GM18508 (cell line): Measurements from ENCODE around the gene MOB3A.

ENCODE experiments used
- ATAC-seq: cut with Tn5 transposase; IDR thresholded peaks from one replicate; pipeline ENCODE4 v1.9.1; 2021; ENCODE audit warnings: moderate number of reproducible peaks; ENCODE audit not compliant: insufficient read depth, unreplicated experiment

MOB3A gene

DNA sequence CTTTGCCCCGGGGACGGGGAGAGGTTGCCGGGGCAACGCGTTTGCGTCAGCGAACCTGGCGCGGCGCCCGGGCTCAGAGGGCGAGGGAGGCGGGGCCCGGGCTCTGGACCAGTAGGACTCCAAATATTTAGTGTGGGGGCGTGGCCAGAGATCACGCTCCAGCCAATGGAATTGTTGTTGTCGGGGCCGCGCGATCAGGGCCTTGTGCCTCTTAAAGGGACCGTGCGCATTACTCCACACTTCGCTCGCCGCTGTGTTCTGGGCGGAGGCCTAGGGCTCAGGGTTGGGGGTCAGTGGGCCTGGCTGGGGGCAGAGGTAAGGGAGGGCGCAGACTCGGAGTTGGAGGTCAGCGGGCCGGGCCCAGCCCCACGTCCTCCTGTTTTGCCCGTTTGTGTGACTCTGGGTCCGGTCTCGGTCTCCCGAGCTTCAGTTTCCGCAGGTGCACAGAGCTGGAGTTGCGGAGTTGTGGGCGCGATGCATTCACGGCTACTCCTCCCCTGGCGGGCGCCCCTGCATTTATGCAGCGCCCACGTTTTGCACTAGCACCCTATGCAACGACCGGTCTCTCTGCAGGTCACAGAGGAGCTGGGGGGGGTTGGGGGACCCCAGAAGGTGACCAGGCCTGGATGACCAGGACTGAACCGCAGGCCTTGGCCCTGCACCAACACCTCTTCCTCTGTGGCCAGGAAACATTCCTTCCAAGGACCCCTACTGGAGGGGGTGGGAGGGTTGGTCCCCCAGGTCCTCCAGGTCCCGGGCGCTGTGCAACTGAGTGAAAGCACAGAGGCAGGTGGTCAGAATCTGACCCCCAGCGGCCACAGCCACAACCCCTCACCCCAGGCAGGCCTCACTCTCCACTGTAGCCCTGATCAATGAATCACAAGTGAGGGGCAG lies 34.4 kb downstream of the MOB3A start:
- peak; percentile 47 for ATAC-seq

DNA sequence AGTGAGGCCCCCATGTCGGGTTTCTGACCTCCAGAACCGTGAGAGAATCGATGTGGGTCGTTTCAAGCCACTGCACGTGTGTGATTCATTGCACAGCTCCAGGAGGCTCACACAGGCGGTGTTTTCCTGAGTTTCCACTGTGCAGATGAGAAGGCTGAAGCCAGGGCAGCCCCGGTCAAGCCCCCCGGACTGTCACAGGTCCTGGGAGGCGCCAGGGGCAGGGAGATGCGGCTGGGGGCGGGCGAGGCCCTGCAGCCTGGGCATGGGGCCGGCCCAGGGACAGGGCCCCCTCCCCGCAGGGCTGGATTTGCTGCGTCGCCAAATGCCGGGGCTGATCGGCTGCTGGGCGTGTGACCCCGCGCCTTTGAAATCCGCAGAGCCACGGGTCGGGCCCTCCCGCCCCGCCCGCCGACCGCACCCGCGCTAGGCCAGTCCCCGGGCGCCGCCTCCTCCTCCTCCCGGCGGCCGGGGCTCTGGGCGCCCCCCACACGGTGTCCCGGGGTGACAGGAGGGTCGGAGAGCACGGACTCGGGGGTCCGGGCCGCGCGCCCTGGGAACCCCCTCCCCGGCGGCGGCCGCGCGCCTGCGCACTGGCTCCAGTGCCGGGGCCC lies 35.1 kb downstream of the MOB3A start:
- ATAC-seq: no peak

DNA sequence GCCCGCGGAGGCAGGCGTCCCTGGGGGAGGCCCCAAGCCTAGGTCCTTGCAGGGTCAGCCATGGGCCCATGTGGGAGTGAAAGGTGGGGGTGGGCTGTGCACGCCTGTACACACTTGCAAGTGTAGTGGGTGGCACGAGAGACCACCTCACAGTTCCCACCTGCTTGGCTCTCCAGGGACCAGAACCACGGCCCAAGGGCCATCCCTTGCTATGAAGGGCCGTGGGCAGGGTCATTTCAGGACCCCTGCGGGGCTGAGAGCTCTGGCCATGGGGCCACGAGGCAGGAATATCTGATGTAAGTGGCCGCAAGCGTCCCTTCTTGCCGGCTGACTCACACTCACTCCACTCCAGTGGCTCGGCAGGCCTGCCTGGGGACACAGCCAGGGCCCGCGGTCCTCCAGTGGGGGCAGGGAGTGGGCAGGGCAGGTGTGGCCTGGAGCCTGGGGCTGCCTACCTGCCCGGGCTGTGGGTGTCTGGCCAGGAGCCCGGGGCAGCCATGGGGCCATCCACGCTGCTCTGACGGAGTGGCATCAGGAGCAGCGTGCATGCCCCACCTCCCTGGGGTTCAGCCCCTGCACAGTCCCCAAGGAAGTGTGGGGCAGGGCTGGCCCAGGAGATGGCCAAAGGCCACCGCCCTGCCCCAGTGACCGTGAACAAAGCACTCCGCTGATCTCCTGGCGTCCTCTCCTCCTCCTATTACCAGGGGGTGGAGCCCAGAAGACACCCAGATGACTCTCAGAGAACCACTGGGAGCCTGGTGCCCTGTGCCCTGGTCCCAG lies 36.5 kb downstream of the MOB3A start:
- ATAC-seq: no peak

DNA sequence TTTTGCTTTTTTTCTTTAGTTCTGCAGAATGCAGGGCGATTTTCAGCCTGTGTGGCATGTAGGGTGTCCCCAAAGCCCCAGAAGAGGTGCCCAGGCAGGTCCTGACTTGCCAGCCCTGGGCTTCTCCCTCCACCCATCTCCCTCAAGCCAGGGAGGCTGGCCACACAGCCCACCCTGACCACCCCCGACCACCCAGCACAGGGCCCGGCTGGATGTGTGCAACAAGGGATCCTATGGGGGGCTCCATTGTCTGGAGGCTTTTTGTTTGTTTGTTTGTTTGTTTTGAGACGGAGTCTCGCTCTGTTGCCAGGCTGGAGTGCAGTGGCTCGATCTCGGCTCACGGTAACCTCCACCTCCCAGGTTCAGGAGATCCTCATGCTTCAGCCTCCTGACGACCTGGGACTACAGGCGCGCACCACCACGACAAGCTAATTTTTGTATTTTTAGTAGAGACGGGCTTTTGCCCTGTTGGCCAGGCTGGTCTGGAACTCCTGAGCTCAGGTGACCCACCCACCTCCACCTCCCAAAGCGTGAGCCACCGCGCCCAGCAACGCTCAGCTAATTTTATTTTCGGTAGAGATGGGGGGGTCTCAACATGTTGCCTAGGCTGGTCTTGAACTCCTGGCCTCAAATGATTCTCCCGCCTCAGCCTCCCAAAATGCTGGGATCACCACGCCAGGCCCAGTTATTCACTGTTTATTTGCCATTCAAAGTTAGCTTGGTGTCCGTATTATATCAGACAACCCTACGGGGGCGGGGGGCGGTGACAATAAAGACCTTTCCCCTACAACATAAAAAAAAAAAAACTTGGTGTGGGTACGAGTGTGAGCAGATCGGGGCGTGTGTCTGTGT lies 37.3 kb downstream of the MOB3A start:
- no peak for ATAC-seq

DNA sequence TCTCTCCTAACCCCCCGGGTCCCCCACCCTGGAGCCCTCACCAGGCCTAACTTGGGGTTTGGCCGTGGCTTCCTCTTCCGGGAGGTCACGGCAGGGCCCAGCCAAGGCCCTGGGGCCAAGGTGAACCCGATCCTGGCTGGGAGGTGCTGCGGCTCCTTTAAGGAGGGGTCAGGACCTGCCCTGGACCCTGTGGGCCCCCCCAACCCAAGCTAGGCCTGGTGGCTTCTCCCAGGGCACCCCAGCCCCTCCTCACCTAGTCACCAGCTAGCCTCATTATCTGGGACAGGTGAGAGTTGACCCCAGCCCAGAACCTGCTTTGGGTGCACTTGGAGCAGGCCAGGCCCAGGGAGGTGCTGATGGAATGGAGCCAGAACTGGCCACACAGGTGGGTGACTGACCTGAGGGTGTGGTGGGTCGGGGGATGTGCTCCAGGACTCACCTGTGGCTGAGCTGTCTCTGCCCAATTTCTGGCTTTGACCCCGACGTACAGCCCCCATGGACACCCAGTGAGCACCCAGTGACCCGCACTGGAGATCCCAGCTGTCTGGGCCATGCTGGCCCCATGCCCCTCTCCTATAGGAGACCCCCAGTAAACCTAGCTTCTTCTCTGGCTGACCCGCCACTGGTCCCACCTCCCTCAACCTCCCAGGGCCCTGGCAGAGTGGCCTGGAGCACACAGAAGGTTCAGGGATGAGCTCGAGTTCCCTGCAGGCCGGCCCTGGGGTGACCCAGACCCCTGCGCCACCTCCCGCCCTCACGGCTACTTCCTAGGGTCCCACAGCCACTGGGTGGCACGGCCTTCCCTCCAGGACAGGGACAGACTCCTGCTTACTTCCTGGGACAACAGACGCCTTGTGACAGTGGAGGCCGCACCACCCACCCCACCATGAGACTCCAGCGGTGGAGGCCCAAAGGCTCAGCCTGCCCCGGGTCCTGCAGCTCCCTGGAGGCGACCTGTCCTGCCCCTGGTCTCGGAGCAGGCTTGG lies 38.3 kb downstream of the MOB3A start:
- ATAC-seq: no peak

DNA sequence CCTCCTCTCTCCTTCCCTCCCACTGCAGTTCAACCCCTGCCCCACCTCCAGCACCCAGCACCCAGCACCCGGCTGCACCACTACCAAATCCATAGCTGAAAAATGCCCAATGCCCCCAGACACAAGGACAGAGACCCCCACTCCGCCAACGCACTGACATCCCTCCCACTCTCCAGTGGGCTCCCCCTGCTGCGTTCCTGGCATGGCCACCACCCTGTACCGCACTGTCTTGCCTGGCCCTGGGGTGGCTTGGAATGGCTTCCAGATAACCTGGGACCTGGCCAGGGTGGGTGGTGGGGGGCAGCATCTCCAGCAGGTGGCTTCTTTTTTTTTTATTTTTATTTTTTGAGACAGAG lies 39.3 kb downstream of the MOB3A start:
- no peak for ATAC-seq

DNA sequence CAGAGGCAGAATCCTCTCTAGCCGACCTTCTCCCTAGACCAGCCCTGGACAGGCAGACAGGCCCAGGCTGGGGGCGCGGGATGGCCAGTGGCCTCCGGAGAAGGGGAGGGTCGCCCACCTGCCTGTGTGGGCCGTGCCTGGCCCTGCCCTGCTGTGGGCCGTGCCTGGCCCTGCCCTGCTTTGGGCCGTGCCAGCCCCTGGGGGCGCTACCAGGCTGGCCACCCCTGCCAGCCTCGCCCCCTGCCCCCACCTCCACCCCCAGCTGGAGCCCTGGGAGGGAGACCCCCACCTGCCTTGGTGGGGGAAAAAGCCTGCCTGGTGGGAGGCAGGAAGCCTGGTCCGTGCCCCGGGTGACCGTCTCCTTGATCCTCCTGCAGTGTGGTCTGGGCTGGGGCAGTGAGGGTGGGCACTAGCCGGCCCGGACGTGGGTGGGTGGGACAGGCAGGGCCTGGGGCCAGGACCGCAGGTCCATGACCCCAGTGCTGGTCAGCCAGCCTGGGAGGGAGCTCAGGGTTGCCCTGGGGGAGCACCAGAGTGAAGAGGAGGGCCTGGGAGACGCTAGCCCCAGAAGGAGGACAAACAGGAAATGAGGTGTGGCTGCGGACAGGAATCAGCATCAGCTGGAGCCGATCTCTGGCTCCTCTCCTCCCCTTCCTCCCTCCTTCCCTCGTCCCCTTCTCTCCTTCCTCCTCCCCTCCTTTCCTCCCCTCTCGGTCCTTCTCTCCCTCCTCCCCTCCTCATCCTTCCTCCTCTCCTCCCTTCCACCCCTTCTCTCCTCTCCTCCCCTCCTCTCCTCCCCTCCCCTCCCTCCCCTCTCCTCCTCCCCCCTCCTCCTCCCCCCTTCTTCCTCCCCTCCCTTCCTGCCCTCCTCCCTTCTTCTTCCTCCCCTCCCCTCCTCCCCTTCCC lies 39.9 kb downstream of the MOB3A start:
- no peak for ATAC-seq

DNA sequence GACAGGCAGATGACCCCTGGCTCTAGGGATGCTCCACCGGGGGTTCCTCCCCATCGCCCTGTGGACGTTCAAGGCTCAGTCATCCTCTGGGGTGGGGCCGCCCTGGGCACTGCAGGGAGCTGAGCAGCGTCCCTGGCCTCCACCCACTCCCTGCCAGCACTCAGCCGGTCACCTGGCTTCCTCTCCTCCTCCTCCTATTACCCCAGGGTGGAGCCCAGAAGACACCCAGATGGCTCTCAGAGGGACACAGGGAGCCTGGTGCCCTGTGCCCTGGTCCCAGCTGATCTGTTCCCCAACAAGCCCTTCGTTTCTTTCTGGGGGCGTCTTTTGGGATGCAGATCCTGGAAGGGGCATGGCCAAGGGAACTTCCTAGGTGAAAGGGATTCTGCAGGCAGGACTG lies 41.4 kb downstream of the MOB3A start:
- ATAC-seq: no peak

DNA sequence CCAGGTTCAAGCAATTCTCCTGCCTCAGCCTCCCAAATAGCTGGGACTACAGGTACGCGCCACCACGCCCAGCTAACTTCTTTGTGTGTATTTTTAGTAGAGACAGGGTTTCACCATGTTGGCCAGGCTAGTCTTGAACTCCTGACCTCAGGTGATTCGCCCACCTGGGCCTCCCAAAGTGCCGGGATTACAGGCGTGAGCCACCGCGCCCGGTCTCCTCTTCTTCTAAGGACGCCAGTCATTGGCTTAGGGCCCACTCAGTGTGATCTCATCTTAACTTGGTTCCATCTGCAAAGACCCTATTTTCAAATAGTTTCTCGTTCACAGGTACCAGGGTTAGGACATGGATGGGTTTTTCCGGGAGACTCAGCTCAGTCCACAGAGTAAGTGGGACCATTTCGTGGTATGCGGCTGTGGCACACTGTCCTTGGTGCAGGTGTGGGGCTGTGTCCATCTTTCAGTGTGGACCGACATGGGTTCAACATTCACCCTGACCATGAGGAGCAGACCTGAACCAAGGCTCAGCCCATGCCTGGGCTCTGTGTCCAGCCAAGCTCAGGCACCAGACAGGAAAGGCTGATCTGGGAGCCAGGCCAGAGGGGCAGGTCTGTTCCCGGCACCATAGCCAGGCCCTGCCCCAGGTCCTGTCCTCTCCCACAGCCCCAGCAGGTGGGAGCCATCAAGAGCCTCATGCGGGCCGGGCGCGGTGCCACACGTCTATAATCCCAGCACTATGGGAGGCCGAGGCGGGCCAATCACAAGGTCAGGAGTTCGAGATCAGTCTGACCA lies 42.3 kb downstream of the MOB3A start:
- ATAC-seq: no peak

DNA sequence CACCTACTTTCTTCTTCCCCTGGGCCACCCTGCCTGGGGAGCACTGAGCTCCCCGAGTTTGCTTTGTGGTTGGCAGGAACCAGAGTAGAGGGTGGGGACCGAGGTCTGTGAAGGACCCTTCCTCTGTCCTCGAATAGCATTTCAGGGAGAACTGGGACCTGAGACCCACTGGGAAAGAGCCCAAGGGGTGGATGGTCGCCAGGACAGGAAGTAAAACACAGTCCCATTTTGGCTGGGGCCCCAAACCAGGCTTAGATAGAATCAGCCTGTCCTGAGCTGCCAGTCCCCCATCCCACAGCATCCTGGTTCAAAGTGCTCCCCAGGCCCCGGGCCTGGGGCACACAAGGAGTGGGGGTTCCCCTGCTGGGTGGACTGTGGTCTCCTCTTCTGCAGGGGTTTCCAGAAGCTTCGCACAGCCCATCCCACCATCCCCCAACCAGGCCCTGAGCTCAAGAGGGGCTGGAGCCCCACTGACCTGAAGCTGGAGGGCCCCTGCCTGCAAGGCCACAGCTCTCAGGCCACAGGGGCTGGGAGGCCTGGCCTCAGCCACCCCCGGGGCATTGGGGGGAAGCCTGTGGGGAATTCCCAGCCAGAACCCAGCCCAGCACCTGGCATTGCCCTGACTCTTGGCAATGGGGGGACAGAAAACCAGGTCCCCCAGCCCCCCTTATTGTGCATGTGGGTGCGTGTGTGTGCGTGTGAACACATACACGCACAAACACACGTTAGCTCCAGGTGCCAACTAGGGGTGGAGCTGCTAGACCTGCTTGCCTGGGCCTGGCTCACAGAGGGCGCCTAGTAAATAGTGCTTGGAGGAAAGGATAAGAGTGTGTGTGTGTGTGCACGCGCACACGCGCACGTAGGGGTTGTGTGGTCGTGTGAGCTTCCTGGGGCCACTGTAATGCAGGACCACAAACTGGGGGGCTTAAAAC lies 44.1 kb downstream of the MOB3A start:
- ATAC-seq: no peak

DNA sequence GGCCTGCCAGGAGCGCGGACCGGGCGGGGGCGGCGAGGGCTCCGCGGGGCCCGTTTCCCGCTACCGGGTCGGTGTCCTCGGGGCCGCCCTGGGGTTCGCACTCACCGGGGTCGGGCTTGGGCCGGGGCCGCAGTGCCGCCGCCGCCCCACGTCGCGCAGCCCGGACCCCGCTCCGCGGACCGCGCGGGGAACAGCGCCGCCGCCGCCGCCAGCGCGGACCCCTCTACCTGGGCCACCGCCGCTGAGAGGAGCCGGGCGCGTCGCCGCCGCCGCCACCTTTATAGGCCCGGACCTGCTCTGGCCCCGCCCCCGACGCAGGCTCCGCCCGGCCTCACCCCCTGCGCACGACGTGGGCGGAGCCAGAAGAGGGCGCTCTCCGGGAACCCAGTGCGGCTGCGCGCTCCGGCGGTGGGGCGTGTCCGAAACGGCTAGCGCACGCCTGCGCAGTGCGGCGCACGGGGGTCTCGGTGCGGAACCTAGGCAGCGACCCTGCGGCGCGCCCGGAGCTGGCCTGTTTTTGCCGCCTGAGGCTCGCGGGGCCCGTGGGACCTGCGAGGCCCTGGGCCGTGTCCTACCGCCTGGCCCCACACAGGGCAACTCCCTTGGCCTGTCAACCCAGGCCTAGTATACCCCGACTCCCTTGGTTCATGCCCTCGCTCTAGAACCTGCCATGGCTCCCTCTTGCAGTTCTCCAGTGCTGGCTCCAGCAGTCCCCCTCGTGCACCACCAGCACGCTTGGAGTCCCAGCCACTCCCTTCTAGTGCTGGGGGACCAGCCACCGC lies 44.9 kb downstream of the MOB3A start, which contains the start of gene MKNK2:
Gene MKNK2, minus strand, starts transcription at position 254 of the 782 bp plus-strand sequence. CDS start 393 bp downstream, outside the sequence.
- ATAC-seq: no peak

DNA sequence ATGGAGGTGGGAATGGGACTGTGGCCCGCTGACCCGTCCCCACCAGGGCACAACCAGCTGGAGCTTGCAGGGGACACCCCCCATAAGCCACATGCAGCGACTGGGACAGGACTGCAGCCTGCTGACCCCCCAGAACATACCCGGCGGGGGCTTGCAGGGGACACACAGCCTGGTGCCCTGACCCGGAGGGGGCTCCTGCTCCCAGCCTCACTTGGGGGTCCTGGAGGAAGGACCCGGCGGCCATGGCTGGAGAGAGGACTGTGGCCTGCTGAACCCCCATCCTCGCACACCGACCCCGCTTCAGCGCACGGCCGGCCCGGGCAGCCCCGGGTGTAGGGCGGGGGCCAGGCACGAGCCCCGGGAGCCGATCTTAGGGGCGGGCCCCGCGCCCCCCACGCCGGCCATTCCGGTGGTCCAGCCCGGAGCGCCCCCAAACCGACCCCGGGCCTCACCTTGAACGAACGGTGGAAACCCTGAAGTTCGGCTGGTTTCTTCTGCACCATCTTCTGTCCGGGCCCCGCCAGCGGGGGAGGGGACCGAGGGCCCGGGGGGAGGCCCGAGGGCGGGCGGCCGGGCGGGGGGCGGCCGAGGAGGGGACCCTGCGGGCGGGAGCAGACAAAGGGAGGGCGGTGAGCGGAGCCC lies 45.7 kb downstream of the MOB3A start:
- ATAC-seq: no peak

DNA sequence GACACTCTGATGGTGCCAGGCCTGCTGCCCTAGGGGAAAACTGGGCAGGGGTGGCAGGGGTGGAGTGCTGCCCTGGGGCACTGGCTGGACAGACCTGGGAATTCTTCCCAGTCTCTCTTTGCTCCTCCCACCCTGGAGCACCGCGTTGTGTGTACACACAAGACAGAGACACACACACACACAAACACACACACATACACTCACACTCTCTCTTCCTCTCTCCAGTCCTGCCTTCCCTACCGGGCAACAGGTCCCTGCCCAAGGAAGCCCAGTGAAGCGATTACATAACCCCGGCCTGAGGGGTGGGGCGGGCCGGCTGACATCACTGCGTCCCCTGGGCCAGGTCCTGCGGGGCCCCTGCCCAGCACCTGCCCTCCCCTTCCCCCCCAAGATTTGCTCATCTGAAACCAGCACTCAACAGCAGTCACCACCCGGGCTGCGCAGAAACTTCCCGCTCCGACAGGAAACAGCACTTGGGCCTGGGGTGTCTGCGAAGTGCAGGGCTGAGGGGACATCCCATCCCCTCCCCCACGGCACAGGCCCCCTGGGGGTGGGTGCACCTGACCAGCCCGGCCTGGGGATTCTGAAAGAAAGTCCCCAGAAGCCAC lies 46.3 kb downstream of the MOB3A start:
- no peak for ATAC-seq

DNA sequence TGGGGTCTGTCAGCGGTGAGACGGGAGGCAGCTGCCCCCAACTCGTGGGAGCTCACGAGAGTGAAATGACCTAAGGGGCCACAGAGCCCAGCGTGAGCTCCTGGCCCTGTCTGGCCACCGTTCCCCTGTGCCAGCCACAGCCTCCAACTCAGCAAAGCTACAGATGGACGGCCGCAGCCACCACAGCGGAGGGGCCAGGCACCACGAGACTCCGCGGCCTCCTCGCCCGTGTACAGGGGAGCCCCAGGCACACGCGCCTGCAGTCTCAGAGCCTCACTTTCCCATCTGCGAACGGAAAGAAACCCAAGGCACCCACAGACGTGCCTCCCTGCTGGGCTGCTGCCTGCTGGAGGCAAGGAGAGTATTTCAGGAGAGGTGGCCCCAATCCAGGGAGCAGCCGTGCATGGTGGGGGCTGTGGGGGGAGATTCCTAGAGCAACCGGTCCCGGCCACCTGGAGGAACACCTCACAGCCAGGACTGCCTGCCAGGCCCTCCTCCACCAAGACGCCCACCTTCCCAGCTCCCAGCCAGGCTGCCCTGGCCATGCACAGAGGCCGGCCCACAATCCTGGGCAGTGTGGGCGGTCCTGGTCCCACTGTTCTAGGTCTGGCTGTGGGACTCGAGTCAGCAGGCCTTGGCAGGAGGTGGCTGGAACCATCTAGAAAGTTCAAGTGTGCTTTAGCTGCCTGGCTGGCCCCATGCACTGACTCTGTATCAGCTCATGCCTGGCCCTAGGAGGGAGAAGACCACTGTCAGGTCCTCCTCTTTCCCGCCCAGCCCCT lies 47.0 kb downstream of the MOB3A start:
- ATAC-seq: no peak
